HG03521 (cell line): ENCODE measurements around the gene ANKRD2.
"Not testable (repeated sequence)": the region's sequence is repeated elsewhere in the genome, so short reads cannot be mapped to it uniquely, and the experiment has no call there.

Experiments
- ATAC-seq: cut with Tn5 transposase; IDR thresholded peaks from one replicate; pipeline ENCODE4 v1.9.1; 2021; ENCODE audit warnings: mild to moderate bottlenecking, moderate library complexity; ENCODE audit not compliant: unreplicated experiment

The ANKRD2 gene

DNA sequence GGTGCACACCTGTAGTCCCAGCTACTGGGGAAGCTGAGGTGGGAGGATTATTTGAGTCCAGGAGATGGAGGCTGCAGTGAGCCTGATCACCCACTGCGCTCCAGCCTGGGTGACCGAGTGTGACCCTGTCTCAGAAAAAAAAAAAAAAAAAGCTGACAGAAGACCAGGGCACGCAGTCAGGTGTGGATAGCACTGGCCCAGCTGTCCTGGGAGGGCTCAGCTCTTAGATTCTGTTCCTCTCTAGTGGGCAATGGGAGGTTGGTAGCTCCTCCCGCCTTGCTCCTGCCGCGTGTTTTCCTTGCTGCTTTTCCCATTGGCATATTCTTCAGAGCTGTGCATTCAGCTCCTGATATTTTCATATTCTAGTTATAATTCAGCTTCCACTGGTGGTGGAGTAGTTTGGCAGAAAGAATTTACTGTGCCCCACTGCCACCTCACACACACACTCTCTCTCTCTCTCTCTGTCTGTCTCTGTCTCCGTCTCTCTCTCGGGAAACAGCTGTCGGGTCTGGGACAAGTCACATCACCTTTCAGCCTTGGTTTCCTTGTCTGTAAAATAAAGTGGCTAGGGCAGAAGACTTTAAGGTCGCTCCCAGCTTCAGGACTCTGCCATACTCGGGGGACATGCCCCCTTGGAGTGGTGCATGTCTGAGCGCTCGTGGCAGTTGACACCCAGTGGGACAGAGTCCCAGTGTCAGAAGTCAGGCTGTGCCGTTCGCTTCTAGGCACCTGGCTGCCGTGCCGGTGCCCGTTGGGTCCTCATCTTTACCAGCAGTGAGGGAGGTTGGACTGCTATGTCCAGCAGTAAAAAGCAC lies 25.9 kb upstream of the ANKRD2 start:
- ATAC-seq = no peak

DNA sequence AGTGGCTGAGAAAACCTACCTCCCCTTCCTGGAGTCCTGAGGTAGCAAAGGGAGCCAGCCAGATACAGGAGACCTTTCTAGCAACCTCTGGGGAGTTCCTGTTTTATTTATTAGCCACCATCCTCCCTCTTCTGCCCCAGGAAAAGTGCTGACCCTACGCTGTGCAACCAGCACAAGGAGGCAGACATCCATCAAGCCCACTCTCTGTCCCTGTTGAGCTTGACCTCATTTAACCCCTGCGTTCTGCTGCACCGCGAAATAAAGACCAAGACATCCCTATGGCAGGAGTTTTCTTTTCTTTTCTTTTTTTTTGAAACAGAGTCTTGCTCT lies 25.3 kb upstream of the ANKRD2 start:
- no peak for ATAC-seq

DNA sequence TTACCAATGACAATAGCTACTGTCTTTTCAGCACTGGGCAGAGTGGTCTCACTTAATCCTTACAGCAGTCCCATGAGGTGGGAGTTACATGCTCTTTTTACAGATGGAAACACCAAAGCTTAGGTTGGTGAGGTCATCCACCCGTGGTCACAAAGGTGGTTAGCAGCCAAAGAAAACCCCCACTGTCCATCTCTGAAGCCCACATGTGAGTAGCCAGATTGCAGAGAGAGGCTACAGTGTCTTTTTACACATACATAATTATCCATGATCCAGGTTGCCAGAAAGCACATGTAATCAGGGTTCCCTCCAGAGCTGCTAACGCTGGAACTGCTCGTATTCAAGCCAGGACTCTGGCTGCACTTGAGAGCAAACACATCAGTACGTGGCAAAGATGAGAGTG lies 24.6 kb upstream of the ANKRD2 start:
- no peak for ATAC-seq

DNA sequence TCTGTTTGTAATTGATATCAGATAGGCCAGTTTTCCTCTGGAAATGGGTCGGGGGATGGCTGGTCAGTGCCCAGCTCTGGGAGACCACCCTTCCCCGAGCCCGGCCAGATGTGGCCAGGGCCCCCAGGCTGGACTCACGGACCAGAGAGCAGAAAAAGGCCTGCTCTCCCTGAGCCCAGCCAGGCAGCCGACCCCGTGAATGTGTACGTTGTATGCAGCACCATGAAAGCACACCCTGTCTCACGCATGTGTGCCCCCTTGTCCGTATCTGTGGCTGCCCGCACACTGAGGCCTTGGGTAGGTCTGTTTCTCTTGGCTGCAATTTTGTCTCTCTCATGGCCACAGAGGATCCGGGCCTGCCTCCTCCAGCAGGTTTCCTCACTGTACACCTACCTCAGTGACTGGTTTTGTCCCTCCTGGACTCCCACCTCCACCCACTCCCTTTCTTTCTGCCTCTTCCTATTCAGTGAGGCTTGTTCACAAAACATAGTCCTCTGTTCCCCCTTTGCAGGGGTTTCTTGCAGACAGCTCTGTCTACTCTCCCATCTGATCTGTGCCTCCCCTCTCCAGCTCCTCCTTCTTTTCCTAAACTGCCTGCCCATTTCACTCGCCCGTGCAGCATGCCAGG lies 23.6 kb upstream of the ANKRD2 start:
- ATAC-seq = no peak

DNA sequence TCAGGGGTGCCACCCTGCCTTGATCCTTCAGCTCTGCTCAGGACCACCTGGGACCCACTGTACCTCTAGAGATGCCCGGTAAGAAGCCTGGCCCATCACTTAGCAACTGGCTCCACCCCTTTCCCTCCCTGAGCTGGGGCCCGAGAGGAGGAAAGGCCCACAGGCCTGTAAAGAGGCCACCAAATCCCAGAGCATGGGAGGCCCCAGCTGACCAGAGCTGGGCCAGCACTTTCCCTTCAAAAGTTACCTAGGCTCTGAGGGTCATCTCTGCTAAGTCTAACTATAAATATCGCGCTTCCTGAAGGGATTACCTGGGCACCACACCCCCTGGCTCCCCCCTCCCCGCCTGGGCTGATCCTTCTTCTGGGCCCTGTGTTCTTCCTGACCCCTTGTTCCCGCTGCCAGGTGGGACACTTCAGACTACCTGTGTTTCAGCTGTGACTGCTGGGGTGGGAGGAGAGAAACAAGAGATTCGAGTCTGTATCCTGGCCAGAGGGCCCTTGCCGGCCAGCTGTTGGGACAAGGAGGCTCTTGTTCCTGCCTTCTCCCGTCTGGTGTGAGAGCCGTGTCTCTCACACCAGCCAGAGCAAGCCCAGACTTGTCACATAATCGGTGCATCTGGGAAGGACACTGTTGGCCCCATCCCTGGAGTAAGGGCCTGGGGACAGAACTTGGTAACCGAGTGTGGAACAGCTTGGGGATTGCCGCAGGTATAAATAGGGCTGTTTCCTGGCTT lies 22.8 kb upstream of the ANKRD2 start:
- no peak for ATAC-seq

DNA sequence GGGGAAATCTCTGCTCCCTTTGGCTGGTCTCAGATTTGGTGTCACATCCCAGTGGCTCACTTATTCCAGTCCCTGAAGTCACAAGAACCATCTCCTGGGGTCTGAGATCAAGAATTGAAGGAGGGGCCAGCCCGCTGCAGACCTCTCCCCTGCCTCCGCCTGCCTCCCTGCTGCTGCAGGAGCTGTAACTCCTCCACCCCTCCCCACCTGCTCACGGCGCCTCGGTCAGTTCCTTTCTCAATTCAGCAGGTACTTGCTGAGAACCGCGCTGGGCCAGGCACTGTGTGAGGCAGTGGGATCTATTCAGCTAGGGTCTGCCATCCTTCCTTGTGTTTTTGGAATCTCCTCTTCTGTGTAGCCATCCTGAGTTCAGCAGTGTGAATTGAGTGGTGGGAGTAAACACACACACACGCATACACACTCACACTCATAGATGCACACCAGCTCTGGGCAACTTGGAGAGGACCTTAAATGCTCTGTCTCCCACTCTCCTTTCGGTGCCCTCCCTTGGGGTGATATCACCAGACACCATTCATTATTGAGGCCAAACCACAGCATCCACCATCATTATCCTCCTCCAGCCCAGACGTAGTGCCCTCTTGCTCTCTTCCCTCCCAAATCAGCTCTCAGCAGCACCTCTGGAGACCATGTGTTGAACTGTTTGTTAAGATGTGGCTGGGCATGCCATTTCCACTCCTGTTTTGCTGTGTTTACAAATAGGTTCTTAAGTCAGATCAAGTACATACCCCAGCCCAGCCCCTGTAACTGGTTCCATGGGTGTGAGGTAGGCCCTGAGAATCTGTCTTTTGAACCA lies 22.0 kb upstream of the ANKRD2 start:
- no peak for ATAC-seq

DNA sequence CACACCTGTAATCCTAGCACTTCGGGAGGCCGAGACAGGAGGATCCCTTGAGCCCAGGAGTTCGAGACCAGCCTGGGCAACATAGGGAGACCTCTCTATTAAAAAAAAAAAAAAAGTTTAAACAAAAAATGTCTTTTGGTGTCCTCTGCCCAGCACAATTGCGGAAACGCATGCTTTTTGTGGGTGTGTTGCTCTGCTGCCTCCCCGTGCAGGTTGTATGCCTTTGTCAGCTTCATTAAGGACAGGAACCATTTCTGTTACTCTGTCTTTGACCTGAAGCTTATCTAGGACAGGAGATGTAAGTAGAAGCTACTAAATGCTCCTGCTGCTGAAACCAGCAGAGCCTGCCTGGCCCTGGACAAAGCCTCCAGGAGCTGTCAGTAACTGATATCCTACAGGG lies 21.3 kb upstream of the ANKRD2 start:
- no peak for ATAC-seq

DNA sequence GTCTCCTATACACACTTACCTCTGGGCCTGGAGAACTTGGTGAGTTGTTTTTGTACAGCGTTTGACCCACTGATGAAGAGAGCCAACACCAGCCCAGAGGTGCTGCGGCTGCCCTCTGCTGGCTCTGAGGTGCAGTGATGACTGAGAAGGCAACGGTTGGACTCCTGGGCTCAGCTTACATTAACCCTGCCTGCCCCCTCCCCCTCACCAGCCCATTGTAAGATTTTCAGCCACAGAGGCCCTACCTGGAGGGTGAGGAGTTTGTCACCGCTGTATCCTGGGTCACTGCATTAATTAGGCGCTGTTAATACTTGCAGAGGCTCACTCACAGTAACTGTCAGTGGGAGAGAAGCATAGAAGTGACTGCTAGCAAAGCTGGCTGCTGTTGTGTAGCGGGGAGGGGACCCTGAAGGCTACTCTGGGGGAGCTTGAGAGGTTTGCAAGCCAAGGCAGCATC lies 19.0 kb upstream of the ANKRD2 start:
- no peak for ATAC-seq

DNA sequence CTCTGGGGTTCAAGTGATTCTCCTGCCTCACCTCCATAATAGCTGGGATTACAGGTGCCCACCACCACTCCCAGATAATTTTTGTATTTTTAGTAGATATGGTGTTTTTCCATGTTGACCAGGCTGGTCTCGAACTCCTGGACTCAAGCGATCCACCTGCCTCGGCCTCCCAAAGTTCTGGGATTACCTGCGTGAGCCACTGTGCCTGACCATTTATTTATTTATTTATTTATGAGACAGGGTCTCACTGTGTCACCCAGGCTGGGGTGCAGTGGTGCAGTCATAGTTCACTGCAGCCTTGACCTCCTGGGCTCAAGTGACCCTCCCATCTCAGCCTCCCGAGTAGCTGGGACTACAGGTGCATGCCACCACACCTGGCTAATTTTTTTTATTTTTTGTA lies 18.2 kb upstream of the ANKRD2 start:
- ATAC-seq = not testable (repeated sequence)

DNA sequence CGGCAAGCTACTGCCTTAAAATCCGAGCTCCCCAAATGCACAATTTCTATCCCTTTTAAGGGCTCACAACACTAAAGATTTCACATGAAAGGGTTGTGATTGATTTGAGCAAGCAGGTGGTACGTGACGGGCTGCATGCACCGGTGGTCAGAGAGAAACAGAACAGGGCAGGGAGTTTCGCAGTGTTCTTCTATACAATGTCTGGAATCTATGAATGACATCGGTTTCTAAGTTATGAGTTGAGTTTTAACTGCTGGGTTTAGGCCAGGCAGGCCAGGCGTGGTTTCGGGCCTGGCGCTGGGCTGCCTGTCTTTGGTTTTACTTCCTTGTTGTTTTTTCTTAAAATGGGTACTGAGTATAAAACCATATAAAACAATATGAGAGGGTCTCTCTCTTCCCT lies 17.0 kb upstream of the ANKRD2 start:
- ATAC-seq = not testable (repeated sequence)

DNA sequence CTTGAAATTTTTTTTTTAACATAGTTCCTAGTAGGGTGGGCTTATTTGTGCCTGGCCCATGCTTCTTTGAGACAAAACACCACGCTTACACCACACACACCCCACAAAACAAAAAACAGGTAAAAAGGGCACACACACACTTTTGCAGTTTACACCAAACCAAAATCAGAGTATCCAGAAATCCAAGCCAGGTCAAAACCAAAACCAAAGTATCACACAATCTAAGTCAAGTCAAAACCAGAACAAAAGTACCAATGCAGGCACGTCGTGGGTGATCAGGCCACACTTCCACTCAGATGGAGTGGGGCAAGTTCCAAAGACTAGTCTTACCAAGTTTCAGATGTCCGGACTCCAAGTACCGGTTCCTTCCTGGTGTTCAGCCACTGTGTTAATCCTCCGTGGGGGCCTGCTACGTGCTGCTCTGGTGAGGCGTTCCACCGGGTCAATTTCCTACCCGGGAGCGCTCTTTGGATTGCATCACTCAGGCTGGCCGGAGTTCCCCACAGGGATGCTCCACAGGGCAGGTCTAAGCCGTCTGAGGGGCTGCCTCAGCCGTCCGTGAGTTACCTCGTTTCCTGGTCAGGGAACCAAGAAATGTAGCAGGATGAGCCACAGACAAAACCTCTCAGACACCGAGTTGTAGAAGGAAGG lies 11.7 kb upstream of the ANKRD2 start:
- not testable (repeated sequence) for ATAC-seq

DNA sequence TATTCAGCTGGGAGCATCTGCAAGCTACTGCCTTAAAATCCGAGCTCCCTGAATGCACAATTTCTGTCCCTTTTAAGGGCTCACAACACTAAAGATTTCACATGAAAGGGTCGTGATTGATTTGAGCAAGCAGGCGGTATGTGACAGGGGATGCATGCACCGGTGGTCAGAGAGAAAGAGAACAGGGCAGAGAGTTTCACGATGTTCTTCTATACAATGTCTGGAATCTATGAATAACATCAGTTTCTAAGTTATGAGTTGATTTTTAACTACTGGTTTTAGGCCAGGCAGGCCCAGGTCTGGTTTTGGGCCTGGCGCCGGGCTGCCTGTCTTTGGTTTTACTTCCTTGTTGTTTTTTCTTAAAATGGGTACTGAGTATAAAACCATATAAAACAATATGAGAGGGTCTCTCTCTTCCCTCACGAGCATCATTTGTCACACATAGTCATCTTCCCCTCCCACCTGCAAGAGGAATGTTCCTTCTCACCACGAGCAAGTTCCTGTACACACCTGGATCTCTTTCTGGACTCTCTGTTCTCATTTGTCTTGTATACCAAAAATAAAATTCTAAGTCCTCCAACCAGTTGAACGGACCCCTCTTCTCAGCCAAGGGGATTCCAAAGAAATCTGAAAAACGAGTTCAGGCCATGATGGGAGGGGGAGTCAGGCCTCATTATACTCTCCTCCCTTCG lies 11.0 kb upstream of the ANKRD2 start:
- ATAC-seq = not testable (repeated sequence)

DNA sequence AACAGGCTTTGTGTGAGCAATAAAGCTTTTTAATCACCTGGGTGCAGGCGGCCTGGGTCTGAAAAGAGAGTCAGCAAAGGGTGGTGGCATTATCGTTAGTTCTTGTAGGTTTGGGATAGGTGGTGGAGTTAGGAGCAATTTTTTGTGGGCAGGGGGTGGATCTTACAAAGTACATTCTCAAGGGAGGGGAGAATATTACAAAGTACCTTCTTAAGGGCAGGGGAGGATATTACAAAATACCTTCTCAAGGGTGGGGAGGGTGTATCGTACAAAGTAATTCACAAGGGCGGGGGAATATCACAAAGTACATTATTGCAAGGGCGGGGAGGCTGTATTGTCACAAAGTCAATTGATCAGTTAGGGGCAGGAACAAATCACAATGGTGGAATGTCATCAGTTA lies 10.2 kb upstream of the ANKRD2 start:
- ATAC-seq = not testable (repeated sequence)

DNA sequence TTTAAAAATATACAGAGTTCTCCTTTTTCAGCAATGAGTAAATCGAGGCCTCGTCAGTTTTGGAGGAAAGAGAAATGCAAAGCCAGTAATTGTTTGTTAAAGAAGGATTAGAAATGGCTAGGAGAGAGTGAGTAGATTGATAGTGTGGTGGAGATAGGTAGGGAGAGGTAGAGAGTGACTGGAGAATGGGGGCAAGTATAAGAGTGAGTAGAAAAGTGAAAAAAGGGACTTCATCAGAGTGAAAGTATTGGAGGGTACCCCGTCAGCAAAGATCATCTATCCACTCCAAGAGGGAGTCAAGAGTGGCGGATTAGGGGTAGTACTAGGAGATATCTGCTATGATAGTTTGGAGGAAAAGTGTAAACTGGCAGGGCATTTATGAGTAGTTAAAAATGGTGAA lies 9.2 kb upstream of the ANKRD2 start:
- ATAC-seq = no peak

DNA sequence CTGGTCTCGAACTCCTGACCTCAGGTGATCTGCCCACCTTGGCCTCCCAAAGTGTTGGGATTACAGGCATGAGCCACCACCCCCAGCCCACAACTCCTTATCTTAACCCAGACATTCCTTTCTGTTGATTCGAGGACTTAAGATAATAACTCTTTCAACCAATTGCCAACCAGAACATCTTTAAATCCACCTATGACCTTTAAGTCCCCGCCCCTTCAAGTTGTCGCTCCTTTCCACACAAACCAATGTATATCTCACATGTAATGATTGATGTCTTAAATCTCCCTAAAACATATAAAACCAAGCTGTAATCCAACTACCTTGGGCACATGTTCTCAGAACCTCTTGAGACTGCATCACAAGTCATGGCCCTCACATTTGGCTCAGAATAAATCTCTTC lies 7.8 kb upstream of the ANKRD2 start:
- ATAC-seq = no peak

DNA sequence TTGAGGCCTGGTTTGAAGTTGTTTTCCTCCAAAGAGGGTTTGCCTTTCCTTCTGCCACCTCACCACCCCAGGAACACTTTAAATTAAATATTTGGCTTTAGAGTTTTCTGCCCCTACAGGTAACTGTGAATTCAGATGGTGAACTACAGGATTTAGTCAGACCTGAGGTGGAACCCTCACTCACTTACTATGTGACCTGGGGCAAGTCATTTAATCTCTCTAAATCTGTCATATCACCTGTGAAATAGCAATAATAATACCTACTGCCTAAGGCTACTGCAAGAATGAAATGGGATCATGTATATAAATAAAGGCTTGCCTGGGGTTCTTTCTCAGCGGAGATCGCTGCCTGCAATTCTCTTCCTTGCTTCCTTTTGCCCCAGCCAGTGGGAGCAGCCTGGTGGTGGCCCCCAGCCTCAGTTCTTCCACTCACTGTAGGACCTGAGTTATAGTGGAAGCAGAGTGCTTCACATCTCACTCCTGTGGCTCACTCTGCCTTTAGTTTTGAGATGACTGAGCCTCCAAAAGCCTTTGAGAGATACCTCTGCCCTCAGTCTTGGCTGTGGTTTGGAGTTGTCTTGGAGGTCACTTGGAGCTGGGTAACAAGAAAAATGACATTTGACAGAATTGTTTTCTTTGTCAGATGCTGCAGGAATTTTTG lies 6.1 kb upstream of the ANKRD2 start:
- no peak for ATAC-seq

DNA sequence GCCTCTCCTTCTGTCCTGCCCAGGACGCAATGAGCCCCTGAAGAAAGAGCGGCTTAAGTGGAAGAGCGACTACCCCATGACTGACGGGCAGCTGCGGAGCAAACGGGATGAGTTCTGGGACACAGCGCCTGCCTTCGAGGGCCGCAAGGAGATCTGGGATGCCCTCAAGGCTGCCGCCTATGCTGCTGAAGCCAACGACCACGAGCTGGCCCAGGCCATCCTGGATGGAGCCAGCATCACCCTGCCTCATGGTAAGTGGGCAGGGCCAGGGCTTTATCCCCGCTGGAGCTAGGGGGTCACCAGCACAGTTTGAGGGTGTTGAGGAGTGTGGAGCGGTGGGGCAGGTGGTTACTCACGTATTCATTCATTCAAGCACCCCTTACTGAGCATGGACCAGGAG lies 4.7 kb upstream of the ANKRD2 start:
- ATAC-seq = no peak

DNA sequence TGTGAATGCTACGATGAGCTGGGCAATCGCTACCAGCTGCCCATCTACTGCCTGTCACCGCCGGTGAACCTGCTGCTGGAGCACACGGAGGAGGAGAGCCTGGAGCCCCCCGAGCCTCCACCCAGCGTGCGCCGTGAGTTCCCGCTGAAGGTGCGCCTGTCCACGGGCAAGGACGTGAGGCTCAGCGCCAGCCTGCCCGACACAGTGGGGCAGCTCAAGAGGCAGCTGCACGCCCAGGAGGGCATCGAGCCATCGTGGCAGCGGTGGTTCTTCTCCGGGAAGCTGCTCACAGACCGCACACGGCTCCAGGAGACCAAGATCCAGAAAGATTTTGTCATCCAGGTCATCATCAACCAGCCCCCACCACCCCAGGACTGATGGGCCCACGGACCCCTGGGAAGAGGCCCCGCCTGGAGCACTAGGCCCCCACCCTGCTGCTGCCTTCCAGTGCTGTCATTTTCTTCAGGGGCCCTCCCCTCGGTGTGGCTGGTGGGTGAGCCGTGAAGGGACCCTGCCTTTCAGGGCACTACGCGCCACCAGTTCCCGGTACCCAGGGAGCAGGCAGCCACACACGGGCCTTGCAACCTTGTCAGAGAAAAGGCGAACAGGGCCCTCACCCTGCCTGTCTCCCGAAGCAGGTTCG lies 2.3 kb upstream of the ANKRD2 start:
- no peak for ATAC-seq
